ENCODE data around the gene CTDSPL2. TPM values are rescaled to one million over a fixed set of nuclear protein-coding genes. Genes with fewer than 3 reads are reported as not detected.

Gene CTDSPL2
- total and polyA plus RNA-seq, 10 of the 15 experiments (the other 5 are each of a cell fraction or from before 2014, with no cell fraction given), result 10.7 to 77.1 (median 44.9) TPM

DNA sequence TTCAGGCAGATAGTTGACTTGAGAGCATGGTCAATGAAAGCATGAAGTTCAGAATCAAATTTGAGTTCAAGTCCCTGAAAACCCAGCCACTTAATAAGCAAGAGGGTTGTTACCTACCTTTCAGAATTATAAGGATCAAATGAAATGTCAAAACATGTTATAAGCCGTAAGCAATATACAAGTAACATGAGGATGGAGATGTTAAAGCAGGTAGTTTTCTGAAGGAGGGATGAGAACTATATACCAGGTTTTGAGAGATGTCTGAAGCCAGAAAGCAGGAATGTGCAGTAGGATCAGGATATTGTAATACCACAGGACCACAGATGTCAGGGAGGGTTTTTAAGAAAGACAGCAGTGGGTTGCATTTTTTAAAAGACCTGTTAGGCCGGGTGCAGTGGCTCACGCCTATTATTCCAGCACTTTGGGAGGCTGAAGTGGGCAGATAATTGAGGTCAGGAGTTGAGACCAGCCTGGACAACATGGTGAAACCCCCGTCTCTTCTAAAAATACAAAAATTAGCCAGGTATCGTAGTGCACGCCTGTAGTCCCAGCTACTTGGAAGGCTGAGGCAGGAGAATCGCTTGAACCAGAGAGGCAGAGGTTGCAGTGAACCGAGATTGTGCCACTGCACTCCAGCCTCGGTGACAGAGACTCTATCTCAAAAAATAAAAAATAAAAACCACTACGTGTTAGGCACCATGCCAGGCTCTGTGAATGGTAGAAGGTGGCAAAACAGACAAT is 102.6 kb downstream of the CTDSPL2 start:
- Histone ChIP-seq H3K79me2 (ENCODE audit: control insufficient read depth, insufficient read depth, low read length) (no peaks in the 10 kb centered on the region), H3K9ac (ENCODE audit: control insufficient read depth, insufficient read depth, low read length) (no peak overlapping the region), H3K9me3 (replicated peaks; ENCODE audit: control insufficient read depth, insufficient read depth, low read length) (no peaks in the 10 kb centered on the region), H3K36me3 (ENCODE audit: control insufficient read depth in 2 of 2, insufficient read depth in 2 of 2, low read length in 1 of 2) (no peaks in the 10 kb centered on the region), H4K20me1 (ENCODE audit: control insufficient read depth, insufficient read depth) (no peaks in the 10 kb centered on the region), H3K4me2 (ENCODE audit: control insufficient read depth, insufficient read depth) (no peak overlapping the region), H2AFZ (ENCODE audit: control insufficient read depth, low read depth, low read length) (no peak overlapping the region), H3K27ac (ENCODE audit: control insufficient read depth, insufficient read depth) (no peak overlapping the region), H3K4me3 (no peak overlapping the region), H3K4me1 (ENCODE audit: control insufficient read depth, insufficient read depth, low read length) (no peaks in the 10 kb centered on the region), H3K27me3 (replicated peaks in 1 of 2; ENCODE audit: control insufficient read depth in 2 of 2, insufficient read depth in 2 of 2, low read length in 1 of 2) (no peaks in the 10 kb centered on the region)
- CTCF ChIA-PET, result interaction anchor here (1.7 kb wide), 1 partner anchor 16 kb away, joined by 5 read pairs; no protein-coding TSS in a partner anchor
- no peak for TF ChIP-seq ZNF274 (IDR thresholded peaks at IDR 0.05; ENCODE audit: insufficient read depth, insufficient read length)
- TF ChIP-seq HDAC6 (IDR thresholded peaks at IDR 0.05; ENCODE audit: unreplicated experiment), result no peak
- TF ChIP-seq, protein P1, sequence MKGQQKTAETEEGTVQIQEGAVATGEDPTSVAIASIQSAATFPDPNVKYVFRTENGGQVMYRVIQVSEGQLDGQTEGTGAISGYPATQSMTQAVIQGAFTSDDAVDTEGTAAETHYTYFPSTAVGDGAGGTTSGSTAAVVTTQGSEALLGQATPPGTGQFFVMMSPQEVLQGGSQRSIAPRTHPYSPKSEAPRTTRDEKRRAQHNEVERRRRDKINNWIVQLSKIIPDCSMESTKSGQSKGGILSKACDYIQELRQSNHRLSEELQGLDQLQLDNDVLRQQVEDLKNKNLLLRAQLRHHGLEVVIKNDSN (IDR thresholded peaks at IDR 0.05; ENCODE audit: borderline replicate concordance, extremely low read length, insufficient read depth, low read depth, low read length), result no peak
- TF ChIP-seq ETV6 (conservative IDR thresholded peaks at IDR 0.05 in 1 of 2, IDR thresholded peaks at IDR 0.05 in 1 of 2; ENCODE audit: borderline replicate concordance in 1 of 2, low read depth in 1 of 2), result no peak
- TF ChIP-seq, protein P2, sequence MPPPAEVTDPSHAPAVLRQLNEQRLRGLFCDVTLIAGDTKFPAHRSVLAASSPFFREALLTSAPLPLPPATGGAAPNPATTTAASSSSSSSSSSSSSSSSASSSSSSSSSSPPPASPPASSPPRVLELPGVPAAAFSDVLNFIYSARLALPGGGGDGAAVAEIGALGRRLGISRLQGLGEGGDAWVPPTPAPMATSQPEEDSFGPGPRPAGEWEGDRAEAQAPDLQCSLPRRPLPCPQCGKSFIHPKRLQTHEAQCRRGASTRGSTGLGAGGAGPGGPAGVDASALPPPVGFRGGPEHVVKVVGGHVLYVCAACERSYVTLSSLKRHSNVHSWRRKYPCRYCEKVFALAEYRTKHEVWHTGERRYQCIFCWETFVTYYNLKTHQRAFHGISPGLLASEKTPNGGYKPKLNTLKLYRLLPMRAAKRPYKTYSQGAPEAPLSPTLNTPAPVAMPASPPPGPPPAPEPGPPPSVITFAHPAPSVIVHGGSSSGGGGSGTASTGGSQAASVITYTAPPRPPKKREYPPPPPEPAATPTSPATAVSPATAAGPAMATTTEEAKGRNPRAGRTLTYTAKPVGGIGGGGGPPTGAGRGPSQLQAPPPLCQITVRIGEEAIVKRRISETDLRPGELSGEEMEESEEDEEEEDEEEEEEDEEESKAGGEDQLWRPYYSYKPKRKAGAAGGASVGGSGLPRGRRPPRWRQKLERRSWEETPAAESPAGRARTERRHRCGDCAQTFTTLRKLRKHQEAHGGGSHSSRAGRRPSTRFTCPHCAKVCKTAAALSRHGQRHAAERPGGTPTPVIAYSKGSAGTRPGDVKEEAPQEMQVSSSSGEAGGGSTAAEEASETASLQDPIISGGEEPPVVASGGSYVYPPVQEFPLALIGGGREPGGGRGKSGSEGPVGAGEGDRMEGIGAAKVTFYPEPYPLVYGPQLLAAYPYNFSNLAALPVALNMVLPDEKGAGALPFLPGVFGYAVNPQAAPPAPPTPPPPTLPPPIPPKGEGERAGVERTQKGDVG (CRISPR knock-in tag; IDR thresholded peaks at IDR 0.05), result no peak
- 0 out of 2 replicates have a peak, but pooled peaks have one; percentile 1 for TF ChIP-seq POLR2AphosphoS2 (IDR thresholded peaks at IDR 0.05; ENCODE audit: low read depth, low read length)
- RAD21 ChIA-PET (ENCODE audit: unreplicated experiment), result interaction anchor here (0.7 kb wide), 1 partner anchor 16 kb away, joined by 3 read pairs; no protein-coding TSS in a partner anchor
- BruUV-seq (replicated peaks), result TSS peak; percentile 46
- WGBS (ENCODE audit: insufficient coverage, insufficient replicate concordance, low lambda C conversion rate, missing lambda C conversion rate), result 94% methylated on average over 10 of the region's 10 CpGs
- SMC1A ChIA-PET (ENCODE audit: uncharacterized antibody, unreplicated experiment), result no interaction called here
- ATAC-seq (no peak), FAIRE-seq (no peak), DNase-seq (ENCODE audit: low read depth, low spot score) (no peak)
- POLR2A ChIA-PET, result no interaction called here
- intact Hi-C loops (cut with micrococcal nuclease; ENCODE audit: unreplicated experiment), result no loop called here
- in situ Hi-C loops (cut with MboI), result no loop called here

Measured in GM12878 (cell line).